ENCODE results near the gene FHOD1. TPM values are rescaled to one million over a fixed set of nuclear protein-coding genes. Genes with fewer than 3 reads are reported as not detected.

The FHOD1 gene
- total and polyA plus RNA-seq, 10 of the 15 experiments (the other 5 are each of a cell fraction or from before 2014, with no cell fraction given): 8.9 to 65.7 (median 18.1) TPM

DNA sequence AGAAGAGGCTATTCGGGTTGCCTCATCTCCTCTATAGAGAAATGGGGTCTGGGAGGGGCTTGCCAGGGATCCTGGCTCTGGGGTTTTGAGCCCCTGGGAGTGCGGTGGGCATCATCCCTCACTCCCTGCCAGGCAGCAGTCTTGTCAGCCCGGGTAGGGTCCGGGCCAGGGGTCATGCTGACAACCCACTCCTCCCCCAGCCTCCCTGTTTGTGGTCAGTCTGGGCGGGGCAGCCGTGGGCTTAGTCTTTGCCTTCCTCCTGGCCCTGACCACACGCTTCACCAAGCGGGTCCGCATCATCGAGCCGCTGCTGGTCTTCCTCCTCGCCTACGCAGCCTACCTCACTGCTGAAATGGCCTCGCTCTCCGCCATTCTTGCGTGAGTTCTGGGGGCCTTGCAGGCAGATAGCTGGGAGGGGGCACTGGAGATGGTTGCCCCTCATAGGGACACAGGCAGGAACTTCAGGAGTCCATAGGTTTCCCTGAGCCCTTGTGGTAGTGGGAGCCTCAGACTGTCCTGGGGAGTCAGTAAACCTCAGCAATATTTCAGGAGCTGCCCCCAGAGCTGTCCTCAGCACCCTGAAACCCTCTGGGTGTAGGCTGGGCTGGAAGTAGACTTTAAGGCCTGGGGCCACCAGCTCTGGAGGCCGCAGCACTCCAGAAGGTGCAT lies 8.4 kb upstream of the FHOD1 start:
- DNase-seq (ENCODE audit: low read depth, low spot score) (no peak), FAIRE-seq (no peak), ATAC-seq (no peak)
- RAD21 ChIA-PET (ENCODE audit: unreplicated experiment): no interaction called here
- no peak overlapping the region for H3K27ac ChIP-seq (ENCODE audit: control insufficient read depth, insufficient read depth)
- H3K4me2 ChIP-seq (ENCODE audit: control insufficient read depth, insufficient read depth): no peak overlapping the region
- intact Hi-C loops (cut with micrococcal nuclease; ENCODE audit: unreplicated experiment): no loop called here
- in situ Hi-C loops (cut with MboI): no loop called here
- POLR2A ChIA-PET: interaction anchor here (0.5 kb wide), 1 partner anchor 125 kb away, joined by 3 read pairs; no protein-coding TSS in a partner anchor
- H3K9me3 ChIP-seq (replicated peaks; ENCODE audit: control insufficient read depth, insufficient read depth, low read length): no peaks in the 10 kb centered on the region
- TF ChIP-seq FOXM1 (IDR thresholded peaks at IDR 0.05; ENCODE audit: low read depth, low read length) (no peak), PAX8 (IDR thresholded peaks at IDR 0.05) (no peak), MEF2B (IDR thresholded peaks at IDR 0.05; ENCODE audit: partially characterized antibody, poor library complexity, severe bottlenecking) (no peak), SMC3 (IDR thresholded peaks at IDR 0.05; ENCODE audit: borderline replicate concordance, low read length) (no peak), ZNF207 (IDR thresholded peaks at IDR 0.05; ENCODE audit: borderline replicate concordance) (no peak), ZNF274 (IDR thresholded peaks at IDR 0.05; ENCODE audit: insufficient read depth, insufficient read length) (no peak), CHD4 (IDR thresholded peaks at IDR 0.05) (no peak), CBFB (IDR thresholded peaks at IDR 0.05; ENCODE audit: low read depth) (no peak), TARDBP (IDR thresholded peaks at IDR 0.05; ENCODE audit: borderline replicate concordance) (no peak), SMAD1 (IDR thresholded peaks at IDR 0.05; ENCODE audit: low read depth, partially characterized antibody) (no peak)
- TF ChIP-seq, protein P1, sequence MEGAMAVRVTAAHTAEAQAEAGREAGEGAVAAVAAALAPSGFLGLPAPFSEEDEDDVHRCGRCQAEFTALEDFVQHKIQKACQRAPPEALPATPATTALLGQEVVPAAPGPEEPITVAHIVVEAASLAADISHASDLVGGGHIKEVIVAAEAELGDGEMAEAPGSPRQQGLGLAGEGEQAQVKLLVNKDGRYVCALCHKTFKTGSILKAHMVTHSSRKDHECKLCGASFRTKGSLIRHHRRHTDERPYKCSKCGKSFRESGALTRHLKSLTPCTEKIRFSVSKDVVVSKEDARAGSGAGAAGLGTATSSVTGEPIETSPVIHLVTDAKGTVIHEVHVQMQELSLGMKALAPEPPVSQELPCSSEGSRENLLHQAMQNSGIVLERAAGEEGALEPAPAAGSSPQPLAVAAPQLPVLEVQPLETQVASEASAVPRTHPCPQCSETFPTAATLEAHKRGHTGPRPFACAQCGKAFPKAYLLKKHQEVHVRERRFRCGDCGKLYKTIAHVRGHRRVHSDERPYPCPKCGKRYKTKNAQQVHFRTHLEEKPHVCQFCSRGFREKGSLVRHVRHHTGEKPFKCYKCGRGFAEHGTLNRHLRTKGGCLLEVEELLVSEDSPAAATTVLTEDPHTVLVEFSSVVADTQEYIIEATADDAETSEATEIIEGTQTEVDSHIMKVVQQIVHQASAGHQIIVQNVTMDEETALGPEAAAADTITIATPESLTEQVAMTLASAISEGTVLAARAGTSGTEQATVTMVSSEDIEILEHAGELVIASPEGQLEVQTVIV (IDR thresholded peaks at IDR 0.05; ENCODE audit: borderline replicate concordance, partially characterized antibody): no peak
- SMC1A ChIA-PET (ENCODE audit: uncharacterized antibody, unreplicated experiment): no interaction called here
- no peak overlapping the region for H3K9ac ChIP-seq (ENCODE audit: control insufficient read depth, insufficient read depth, low read length)
- H3K4me1 ChIP-seq (ENCODE audit: control insufficient read depth, insufficient read depth, low read length): no peaks in the 10 kb centered on the region
- no peak overlapping the region for H2AFZ ChIP-seq (ENCODE audit: control insufficient read depth, low read depth, low read length)
- no TSS peak for BruUV-seq (replicated peaks)
- H3K4me3 ChIP-seq: no peak overlapping the region
- H3K79me2 ChIP-seq (ENCODE audit: control insufficient read depth, insufficient read depth, low read length): no peaks in the 10 kb centered on the region
- no peaks in the 10 kb centered on the region for H3K27me3 ChIP-seq (replicated peaks in 1 of 2; ENCODE audit: control insufficient read depth in 2 of 2, insufficient read depth in 2 of 2, low read length in 1 of 2)
- no peaks in the 10 kb centered on the region for H4K20me1 ChIP-seq (ENCODE audit: control insufficient read depth, insufficient read depth)
- 64% methylated on average over 17 of the region's 17 CpGs for WGBS (ENCODE audit: insufficient coverage, insufficient replicate concordance, low lambda C conversion rate, missing lambda C conversion rate)
- CTCF ChIA-PET: interaction anchor here (0.6 kb wide), 1 partner anchor 146 kb away, joined by 3 read pairs; no protein-coding TSS in a partner anchor
- H3K36me3 ChIP-seq (ENCODE audit: control insufficient read depth in 2 of 2, insufficient read depth in 2 of 2, low read length in 1 of 2): no peaks in the 10 kb centered on the region; a peak in 1 of 4 replicates

Measured in GM12878 (cell line).